K562 (cell line): ENCODE data around the gene PAQR7. TPM values are rescaled to one million over a fixed set of nuclear protein-coding genes. Genes with fewer than 3 reads are reported as not detected.

Experiments
- ARID2 ChIP-seq: fragments of 450-650 bp; IDR thresholded peaks from 2 replicates; pipeline ENCODE4 v1.6.1; 2017; ENCODE audit warnings: antibody characterized with exemption, mild to moderate bottlenecking
- KLF10 ChIP-seq: fragments of 250-450 bp; sonication (Bioruptor Pico); IDR thresholded peaks from 2 replicates; pipeline ENCODE4 v1.6.1; 2021; ENCODE audit warnings: matching md5 sums
- MEIS2 ChIP-seq: fragments of 450-650 bp; IDR thresholded peaks from 2 replicates; pipeline ENCODE4 v1.6.1; 2014; ENCODE audit warnings: mild to moderate bottlenecking; ENCODE audit not compliant: partially characterized antibody
- NR3C1 ChIP-seq: sonication (generic); formaldehyde crosslinking; IDR thresholded peaks from 2 replicates; pipeline ENCODE4 v1.8.1; 2022; ENCODE audit warnings: missing genetic modification reagents
- PHF21A ChIP-seq: fragments of 450-650 bp; IDR thresholded peaks from 2 replicates; pipeline ENCODE4 v1.6.1; 2017; ENCODE audit warnings: low read depth, borderline replicate concordance
- RUNX1 ChIP-seq: sonication (generic); IDR thresholded peaks from 2 replicates; pipeline ENCODE4 v1.6.1; 2016; ENCODE audit warnings: antibody characterized with exemption, low read depth
- STAG1 ChIP-seq: sonication (generic); formaldehyde crosslinking; IDR thresholded peaks from 2 replicates; pipeline ENCODE4 v1.5.0; 2020; ENCODE audit warnings: missing genetic modification reagents, borderline replicate concordance
- STAT5A ChIP-seq: IDR thresholded peaks from 2 replicates; pipeline ENCODE4 v1.6.1; 2012; ENCODE audit warnings: low read length, inconsistent platforms, borderline replicate concordance
- TRIM24 ChIP-seq, 2 experiments: fragments of 450-650 bp; IDR thresholded peaks; 2 replicates each; pipeline ENCODE4 v1.6.1; 2016
- ZFP30 ChIP-seq: fragments of 250-450 bp; sonication (Bioruptor Pico); IDR thresholded peaks from 2 replicates; pipeline ENCODE4 v1.8.0; 2022; ENCODE audit warnings: moderate library complexity, mild to moderate bottlenecking, inconsistent platforms, borderline replicate concordance
- ZNF316 ChIP-seq: fragments of 450-650 bp; IDR thresholded peaks from 2 replicates; pipeline ENCODE4 v1.6.1; 2016
- ZNF609 ChIP-seq: sonication (generic); formaldehyde crosslinking; IDR thresholded peaks from 2 replicates; pipeline ENCODE4 v1.8.1; 2023; ENCODE audit warnings: missing genetic modification reagents, mild to moderate bottlenecking, borderline replicate concordance
- ZNF639 ChIP-seq, 2 experiments: fragments of 200-800 bp in 1 of 2; sonication (Bioruptor generic) in 1 of 2; sonication (generic) in 1 of 2; formaldehyde crosslinking in 1 of 2; IDR thresholded peaks in 1 of 2; conservative IDR thresholded peaks in 1 of 2; 2 replicates each; pipeline versions ENCODE4 v1.5.0 to v1.6.1; 2016 to 2020; ENCODE audit warnings: missing compliant biosample characterization in 1 of 2, missing genetic modification characterization in 1 of 2, missing genetic modification reagents in 1 of 2
- polyA plus RNA-seq, 8 experiments: library from polyadenylated mRNA; depleted of rRNA in 4 of 8; stranded (reverse) in 5 of 8; unstranded in 3 of 8; fragments of >200 nt; fragmentation: Nextera tagmentation in 2 of 8; fragmentation: Illumina TruSeq in 1 of 8; extraction: Ambion mirVana in 2 of 8; extraction: Trizol in 1 of 8; gene quantifications; 2 replicates each; pipeline versions ENCODE4 v1.2.1 to v1.2.3, GENCODE V29; 2011 to 2014; ENCODE audit warnings: inconsistent platforms in 1 of 8, missing spikeins in 1 of 8
- total RNA-seq, 7 experiments: library from RNA; depleted of rRNA in 6 of 7; stranded (reverse); fragments of >200 nt in 6 of 7; fragmentation: Illumina TruSeq in 2 of 7; extraction: Trizol in 2 of 7; gene quantifications; 2 replicates each; pipeline versions ENCODE4 v1.2.1 to v1.2.3, GENCODE V29; 2011 to 2021; ENCODE audit warnings: low replicate concordance in 1 of 7
- TF ChIP-seq, protein P1 (sequence below): fragments of 450-650 bp; formaldehyde crosslinking; IDR thresholded peaks from 2 replicates; pipeline ENCODE4 v1.4.0; 2020; ENCODE audit warnings: mild to moderate bottlenecking, mixed read lengths
- TF ChIP-seq, protein P2 (sequence below): sonication (generic); formaldehyde crosslinking; IDR thresholded peaks from 2 replicates; pipeline ENCODE4 v1.8.1; 2022; ENCODE audit warnings: missing genetic modification reagents
- TF ChIP-seq, protein P3 (sequence below): fragments of 450-650 bp; formaldehyde crosslinking; IDR thresholded peaks from 2 replicates; pipeline ENCODE4 v1.4.0; 2020; ENCODE audit warnings: mild to moderate bottlenecking, moderate library complexity

The PAQR7 gene
- total and polyA plus RNA-seq, 9 of the 15 experiments (the other 6 are each of a cell fraction or from before 2014, with no cell fraction given): 1.1 to 5.2 (median 2.6) TPM

DNA sequence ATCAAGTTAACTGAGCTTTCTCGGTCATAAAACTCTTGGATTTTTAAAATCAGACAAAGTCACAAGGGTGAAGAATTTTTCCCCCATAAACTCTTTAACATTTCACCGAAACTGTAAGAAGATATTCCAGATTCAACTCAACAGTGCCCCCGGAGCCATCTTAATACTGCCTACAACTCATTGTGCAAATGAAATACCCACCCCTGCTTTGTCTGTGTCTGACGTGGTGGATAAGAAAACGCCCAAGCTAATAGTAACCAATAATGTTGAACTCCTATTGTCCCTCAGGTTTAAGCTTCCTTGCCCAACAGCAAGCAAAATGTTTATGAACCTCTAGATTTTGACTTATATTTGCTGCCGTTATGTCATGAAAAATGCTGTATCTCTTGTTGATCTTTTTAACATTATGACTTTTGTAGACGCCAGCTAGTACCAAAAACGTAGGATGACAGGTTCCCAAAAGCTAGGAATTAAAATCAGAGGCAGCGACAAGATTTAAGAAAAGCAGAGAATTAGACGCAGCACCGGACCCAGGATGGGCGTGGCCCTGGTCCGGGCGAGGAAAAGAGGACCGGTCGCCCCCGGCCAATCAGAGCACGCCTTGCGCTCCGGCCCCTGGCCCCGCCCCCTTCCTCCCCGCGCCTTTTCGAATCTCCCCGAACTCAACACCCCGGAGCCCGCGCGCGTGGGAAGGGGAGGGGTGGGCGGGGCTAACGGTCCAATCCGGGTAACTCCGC, 29.6 kb upstream of the PAQR7 start (continued):
- TF ChIP-seq PHF21A (peak; percentile 75; the same call in 1 of the 2 replicates), ZNF639 (CRISPR knock-in tag; conservative IDR thresholded peaks at IDR 0.05 in 1 of 2, IDR thresholded peaks at IDR 0.05 in 1 of 2) (no peak), KLF10 (CRISPR knock-in tag) (no peak), STAT5A (peak; percentile 20; the same call in 1 of the 2 replicates), ZFP30 (CRISPR knock-in tag) (no peak), MEIS2 (no peak), TRIM24 (IDR thresholded peaks at IDR 0.05) (no peak), ZNF609 (CRISPR knock-in tag) (0 out of 2 replicates have a peak, but pooled peaks have one; percentile 18), NR3C1 (CRISPR knock-in tag) (no peak), ZNF316 (no peak), ARID2 (no peak), STAG1 (CRISPR knock-in tag) (no peak), RUNX1 (no peak)
- TF ChIP-seq, protein P1, sequence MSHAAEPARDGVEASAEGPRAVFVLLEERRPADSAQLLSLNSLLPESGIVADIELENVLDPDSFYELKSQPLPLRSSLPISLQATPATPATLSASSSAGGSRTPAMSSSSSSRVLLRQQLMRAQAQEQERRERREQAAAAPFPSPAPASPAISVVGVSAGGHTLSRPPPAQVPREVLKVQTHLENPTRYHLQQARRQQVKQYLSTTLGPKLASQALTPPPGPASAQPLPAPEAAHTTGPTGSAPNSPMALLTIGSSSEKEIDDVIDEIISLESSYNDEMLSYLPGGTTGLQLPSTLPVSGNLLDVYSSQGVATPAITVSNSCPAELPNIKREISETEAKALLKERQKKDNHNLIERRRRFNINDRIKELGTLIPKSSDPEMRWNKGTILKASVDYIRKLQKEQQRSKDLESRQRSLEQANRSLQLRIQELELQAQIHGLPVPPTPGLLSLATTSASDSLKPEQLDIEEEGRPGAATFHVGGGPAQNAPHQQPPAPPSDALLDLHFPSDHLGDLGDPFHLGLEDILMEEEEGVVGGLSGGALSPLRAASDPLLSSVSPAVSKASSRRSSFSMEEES (CRISPR knock-in tag): no peak
- TF ChIP-seq, protein P2, sequence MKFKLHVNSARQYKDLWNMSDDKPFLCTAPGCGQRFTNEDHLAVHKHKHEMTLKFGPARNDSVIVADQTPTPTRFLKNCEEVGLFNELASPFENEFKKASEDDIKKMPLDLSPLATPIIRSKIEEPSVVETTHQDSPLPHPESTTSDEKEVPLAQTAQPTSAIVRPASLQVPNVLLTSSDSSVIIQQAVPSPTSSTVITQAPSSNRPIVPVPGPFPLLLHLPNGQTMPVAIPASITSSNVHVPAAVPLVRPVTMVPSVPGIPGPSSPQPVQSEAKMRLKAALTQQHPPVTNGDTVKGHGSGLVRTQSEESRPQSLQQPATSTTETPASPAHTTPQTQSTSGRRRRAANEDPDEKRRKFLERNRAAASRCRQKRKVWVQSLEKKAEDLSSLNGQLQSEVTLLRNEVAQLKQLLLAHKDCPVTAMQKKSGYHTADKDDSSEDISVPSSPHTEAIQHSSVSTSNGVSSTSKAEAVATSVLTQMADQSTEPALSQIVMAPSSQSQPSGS (CRISPR knock-in tag): no peak
- TF ChIP-seq, protein P3, sequence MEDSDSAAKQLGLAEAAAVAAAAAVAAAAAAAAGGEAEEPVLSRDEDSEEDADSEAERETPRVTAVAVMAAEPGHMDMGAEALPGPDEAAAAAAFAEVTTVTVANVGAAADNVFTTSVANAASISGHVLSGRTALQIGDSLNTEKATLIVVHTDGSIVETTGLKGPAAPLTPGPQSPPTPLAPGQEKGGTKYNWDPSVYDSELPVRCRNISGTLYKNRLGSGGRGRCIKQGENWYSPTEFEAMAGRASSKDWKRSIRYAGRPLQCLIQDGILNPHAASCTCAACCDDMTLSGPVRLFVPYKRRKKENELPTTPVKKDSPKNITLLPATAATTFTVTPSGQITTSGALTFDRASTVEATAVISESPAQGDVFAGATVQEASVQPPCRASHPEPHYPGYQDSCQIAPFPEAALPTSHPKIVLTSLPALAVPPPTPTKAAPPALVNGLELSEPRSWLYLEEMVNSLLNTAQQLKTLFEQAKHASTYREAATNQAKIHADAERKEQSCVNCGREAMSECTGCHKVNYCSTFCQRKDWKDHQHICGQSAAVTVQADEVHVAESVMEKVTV (CRISPR knock-in tag): no peak
